NCI-H2196 (cell line): ENCODE data around the gene WFIKKN1.

ENCODE experiments used
- DNase-seq: peaks from one replicate; lab custom pipeline; 2025; ENCODE audit not compliant: unreplicated experiment; lab: John Stamatoyannopoulos, UW

Gene WFIKKN1

GRCh38 chr16:621526-622105 lies 9.2 kb upstream of the WFIKKN1 start:
- no peak for DNase-seq

- DNase-seq: no peak
Measured at GRCh38 chr16:622920-623280, 7.9 kb upstream of the WFIKKN1 start.

GRCh38 chr16:624526-625070 lies 6.2 kb upstream of the WFIKKN1 start:
- DNase-seq: no peak

GRCh38 chr16:625117-625976 lies 5.4 kb upstream of the WFIKKN1 start:
- DNase-seq: no peak

- no peak for DNase-seq
Measured at GRCh38 chr16:625977-626765, 4.6 kb upstream of the WFIKKN1 start.

GRCh38 chr16:626787-627453 lies 3.9 kb upstream of the WFIKKN1 start:
- DNase-seq: peak; percentile 77

- peak; percentile 96 for DNase-seq
Measured at GRCh38 chr16:627454-628239, 3.1 kb upstream of the WFIKKN1 start.

- no peak for DNase-seq
Measured at GRCh38 chr16:628321-629061, 2.3 kb upstream of the WFIKKN1 start.

GRCh38 chr16:629185-629832 lies 1.5 kb upstream of the WFIKKN1 start:
- no peak for DNase-seq

GRCh38 chr16:629833-630248 lies 944 bp upstream of the WFIKKN1 start:
- DNase-seq: no peak

- no peak for DNase-seq
Measured at GRCh38 chr16:630249-630814, 453 bp upstream of the WFIKKN1 start.

- no peak for DNase-seq
Measured at GRCh38 chr16:631808-632358, 1.1 kb downstream of the WFIKKN1 start.

GRCh38 chr16:632486-633335 lies 1.9 kb downstream of the WFIKKN1 start:
- no peak for DNase-seq

GRCh38 chr16:633336-634050 lies 2.7 kb downstream of the WFIKKN1 start:
- DNase-seq: no peak

GRCh38 chr16:634051-634670 lies 3.4 kb downstream of the WFIKKN1 start:
- no peak for DNase-seq

GRCh38 chr16:634996-635395 lies 4.2 kb downstream of the WFIKKN1 start:
- DNase-seq: no peak
